GM21737 (cell line): ENCODE data around the gene STAT3.
"Not testable (repeated sequence)": the region's sequence is repeated elsewhere in the genome, so short reads cannot be mapped to it uniquely, and the experiment has no call there.

Experiments used
- ATAC-seq: cut with Tn5 transposase; IDR thresholded peaks from one replicate; pipeline ENCODE4 v1.9.1; 2021; ENCODE audit warnings: mild to moderate bottlenecking, moderate library complexity; ENCODE audit not compliant: unreplicated experiment

Gene STAT3

GRCh38 chr17:42409523-42410318, 21.5 kb upstream of the STAT3 start:
- ATAC-seq = no peak

- no peak for ATAC-seq
Measured at GRCh38 chr17:42408061-42408460, 19.8 kb upstream of the STAT3 start.

- no peak for ATAC-seq
Measured at GRCh38 chr17:42407289-42407836, 19.1 kb upstream of the STAT3 start.

- no peak for ATAC-seq
Measured at GRCh38 chr17:42406615-42407288, 18.5 kb upstream of the STAT3 start.

- ATAC-seq = no peak
Measured at GRCh38 chr17:42405963-42406495, 17.8 kb upstream of the STAT3 start.

- ATAC-seq = no peak
Measured at GRCh38 chr17:42405076-42405475, 16.8 kb upstream of the STAT3 start.

- ATAC-seq = no peak
Measured at GRCh38 chr17:42404326-42405055, 16.2 kb upstream of the STAT3 start.

- ATAC-seq = no peak
Measured at GRCh38 chr17:42403150-42403549, 14.9 kb upstream of the STAT3 start.

GRCh38 chr17:42402117-42402516, 13.9 kb upstream of the STAT3 start:
- ATAC-seq = no peak

- not testable (repeated sequence) for ATAC-seq
Measured at GRCh38 chr17:42400844-42401375, 12.7 kb upstream of the STAT3 start.

- ATAC-seq = no peak
Measured at GRCh38 chr17:42399948-42400843, 12.0 kb upstream of the STAT3 start.

- ATAC-seq = no peak
Measured at GRCh38 chr17:42399121-42399520, 10.9 kb upstream of the STAT3 start.

- not testable (repeated sequence) for ATAC-seq
Measured at GRCh38 chr17:42395601-42396000, 7.4 kb upstream of the STAT3 start.

- no peak for ATAC-seq
Measured at GRCh38 chr17:42394838-42395237, 6.6 kb upstream of the STAT3 start.

- ATAC-seq = no peak
Measured at GRCh38 chr17:42392692-42393415, 4.6 kb upstream of the STAT3 start.

- ATAC-seq = not testable (repeated sequence)
Measured at GRCh38 chr17:42391439-42391838, 3.2 kb upstream of the STAT3 start.

GRCh38 chr17:42389899-42390298, 1.7 kb upstream of the STAT3 start:
- ATAC-seq = no peak

GRCh38 chr17:42389135-42389417, 834 bp upstream of the STAT3 start:
- ATAC-seq = no peak

- ATAC-seq = peak; percentile 12
Measured at GRCh38 chr17:42387661-42388380, 421 bp downstream of the STAT3 start.
